Endothelial cell of umbilical vein (primary cell): ENCODE measurements around the gene PPIH. TPM values are rescaled to one million over a fixed set of nuclear protein-coding genes. Genes with fewer than 3 reads are reported as not detected.

ENCODE experiments used
- polyA plus RNA-seq, 4 experiments: library from polyadenylated mRNA; depleted of rRNA in 3 of 4; stranded (reverse) in 3 of 4; unstranded in 1 of 4; fragments of >200 nt; gene quantifications; 2 replicates each; pipeline versions ENCODE4 v1.2.1 to v1.2.3, GENCODE V29; 2011 to 2012; ENCODE audit warnings: missing spikeins in 1 of 4
- total RNA-seq: library from RNA; stranded (reverse); gene quantifications from 2 replicates; pipeline ENCODE4 v1.2.3, GENCODE V29; 2021

PPIH gene
- total and polyA plus RNA-seq, 2 donors (not counting 3 experiments of a cell fraction or from before 2014, with no cell fraction given) = 52.1 to 55.2 TPM

Other genes starting within 250 kb of the PPIH start
- gene ZMYND12, start 202.4 kb upstream of the PPIH start, total RNA-seq = 0.33 TPM in 1 of 2 replicates, not detected in the other
- gene ZMYND12, start 202.4 kb upstream of the PPIH start, polyA plus RNA-seq = 0.40 and 0.94 TPM in 2 replicates
- 29.9 and 32.6 TPM in 2 replicates for gene PPCS, start 201.9 kb upstream of the PPIH start, total RNA-seq
- gene PPCS, start 201.9 kb upstream of the PPIH start, polyA plus RNA-seq = 31.7 and 51.3 TPM in 2 replicates
- gene CCDC30, start 195.1 kb upstream of the PPIH start, total RNA-seq = 1.5 and 2.9 TPM in 2 replicates
- 0.16 and 0.19 TPM in 2 replicates for gene CCDC30, start 195.1 kb upstream of the PPIH start, polyA plus RNA-seq
- gene YBX1, start 24.0 kb downstream of the PPIH start, total RNA-seq = 783 and 829 TPM in 2 replicates
- gene YBX1, start 24.0 kb downstream of the PPIH start, polyA plus RNA-seq = 271 and 430 TPM in 2 replicates
- not detected in 2 replicates for gene CLDN19, start 81.8 kb downstream of the PPIH start, total RNA-seq
- not detected in 2 replicates for gene CLDN19, start 81.8 kb downstream of the PPIH start, polyA plus RNA-seq
- gene P3H1, start 108.6 kb downstream of the PPIH start, total RNA-seq = 136 and 146 TPM in 2 replicates
- 194 and 246 TPM in 2 replicates for gene P3H1, start 108.6 kb downstream of the PPIH start, polyA plus RNA-seq
- 4.0 and 7.4 TPM in 2 replicates for gene C1orf50, start 108.8 kb downstream of the PPIH start, total RNA-seq
- 2.8 and 4.8 TPM in 2 replicates for gene C1orf50, start 108.8 kb downstream of the PPIH start, polyA plus RNA-seq
- gene TMEM269, start 126.6 kb downstream of the PPIH start, total RNA-seq = not detected in 2 replicates
- 0.03 TPM in 1 of 2 replicates, not detected in the other for gene TMEM269, start 126.6 kb downstream of the PPIH start, polyA plus RNA-seq
- gene ERMAP, start 158.7 kb downstream of the PPIH start, total RNA-seq = 7.8 and 7.9 TPM in 2 replicates
- 6.7 and 8.6 TPM in 2 replicates for gene ERMAP, start 158.7 kb downstream of the PPIH start, polyA plus RNA-seq
- gene SVBP, start 159.0 kb downstream of the PPIH start, total RNA-seq = 24.1 and 24.7 TPM in 2 replicates
- gene SVBP, start 159.0 kb downstream of the PPIH start, polyA plus RNA-seq = 15.1 and 18.1 TPM in 2 replicates
- 6.6 and 7.4 TPM in 2 replicates for gene ZNF691, start 188.2 kb downstream of the PPIH start, total RNA-seq
- gene ZNF691, start 188.2 kb downstream of the PPIH start, polyA plus RNA-seq = 6.9 TPM in 2 replicates